ENCODE data around the gene EHBP1. TPM values are rescaled to one million over a fixed set of nuclear protein-coding genes. Genes with fewer than 3 reads are reported as not detected.

EHBP1 gene
- 232 and 270 TPM in 2 replicates for total RNA-seq

DNA sequence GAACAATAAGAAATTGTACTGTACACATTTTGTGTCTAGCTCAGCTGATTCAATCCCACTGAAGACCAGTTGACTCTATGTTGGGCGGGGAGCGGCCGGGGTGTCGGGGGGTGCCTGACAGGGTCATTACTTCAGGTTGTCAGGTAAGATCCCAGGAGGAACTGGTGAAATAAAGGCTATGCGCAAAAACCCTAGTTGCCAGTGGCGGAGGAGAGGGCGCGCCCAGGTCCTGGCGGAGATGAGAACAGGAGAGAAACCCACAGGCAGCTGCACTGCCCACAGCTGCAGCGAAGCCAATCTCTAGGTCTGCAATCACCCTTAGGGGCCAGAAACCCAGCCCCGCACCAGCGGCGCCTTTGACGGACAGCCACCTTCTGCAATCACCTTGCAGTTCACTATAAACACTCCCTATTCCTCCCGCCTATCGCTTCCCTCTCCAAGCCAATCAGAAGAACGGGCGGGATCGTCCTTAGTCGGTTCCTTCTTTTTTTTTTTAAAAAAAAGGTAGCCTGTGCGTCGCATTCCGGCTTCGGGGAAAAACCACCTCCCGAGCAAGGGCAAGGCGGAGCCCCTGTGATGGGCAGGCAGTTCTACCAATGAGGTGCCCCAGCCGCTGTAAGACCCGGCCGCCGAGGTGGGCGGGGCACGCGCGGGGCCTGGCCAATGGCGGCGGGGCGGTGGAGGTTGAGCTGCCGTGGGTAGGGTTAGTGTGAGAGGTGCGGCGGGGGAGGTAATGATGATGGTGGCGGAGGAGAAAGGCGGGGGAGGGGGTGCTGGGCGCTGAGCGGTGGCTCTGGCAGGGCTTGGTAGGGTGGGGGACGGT is at the start of gene EHBP1:
Gene EHBP1, plus strand, starts transcription at position 707 of the 823 bp plus-strand sequence. CDS start 1,479 bp downstream, outside the sequence.

DNA sequence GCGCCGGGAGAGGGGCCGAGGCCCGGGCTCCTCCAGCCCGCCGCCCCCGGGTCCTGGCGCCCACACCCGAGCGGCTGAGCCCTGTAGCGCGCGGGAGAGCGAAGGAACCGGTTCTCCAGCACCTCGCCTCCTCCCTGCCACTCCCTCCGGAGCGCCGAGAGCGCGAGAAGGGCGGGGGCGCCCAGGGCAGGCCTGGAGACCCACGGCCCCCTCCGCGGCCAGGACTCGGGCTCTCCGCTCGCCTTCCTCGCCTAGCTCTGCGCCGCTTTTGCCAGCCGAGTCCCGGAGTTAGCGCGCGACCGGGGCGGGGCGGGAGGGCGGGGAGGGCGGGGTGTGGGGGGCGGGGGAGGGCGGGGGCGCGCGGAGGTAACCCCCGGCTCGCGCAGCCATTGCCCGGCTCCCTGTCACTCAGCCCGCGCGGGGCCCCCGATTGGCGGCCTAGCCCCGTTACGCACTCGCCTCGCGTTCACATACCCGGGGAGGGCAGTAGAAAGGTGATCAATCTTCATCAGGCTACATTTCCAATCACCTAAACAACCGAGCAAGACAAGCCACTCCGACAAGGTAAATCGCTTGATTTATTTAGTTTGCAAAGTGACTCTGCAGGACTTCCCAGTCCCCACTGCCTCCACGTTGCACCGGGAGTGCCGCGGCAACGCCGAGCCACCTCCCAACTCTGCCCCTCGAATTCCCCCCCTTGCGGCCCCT is 345.0 kb downstream of the EHBP1 start, which contains the start of gene OTX1:
Gene OTX1, plus strand, starts transcription at position 497 of the 708 bp plus-strand sequence. CDS start 2,161 bp downstream, outside the sequence.

Other genes starting within 250 kb of the EHBP1 start
- gene TMEM17, start 199.5 kb upstream of the EHBP1 start, total RNA-seq = 2.0 and 2.8 TPM in 2 replicates

Measured in smooth muscle cell of trachea (primary cell).